HG03159 (cell line): ENCODE data around the gene PHKB.
"Not testable (repeated sequence)": the region's sequence is repeated elsewhere in the genome, so short reads cannot be mapped to it uniquely, and the experiment has no call there.

ENCODE experiments used
- ATAC-seq: cut with Tn5 transposase; IDR thresholded peaks from one replicate; pipeline ENCODE4 v1.9.1; 2021; ENCODE audit warnings: mild to moderate bottlenecking, moderate library complexity; ENCODE audit not compliant: unreplicated experiment

The PHKB gene

DNA sequence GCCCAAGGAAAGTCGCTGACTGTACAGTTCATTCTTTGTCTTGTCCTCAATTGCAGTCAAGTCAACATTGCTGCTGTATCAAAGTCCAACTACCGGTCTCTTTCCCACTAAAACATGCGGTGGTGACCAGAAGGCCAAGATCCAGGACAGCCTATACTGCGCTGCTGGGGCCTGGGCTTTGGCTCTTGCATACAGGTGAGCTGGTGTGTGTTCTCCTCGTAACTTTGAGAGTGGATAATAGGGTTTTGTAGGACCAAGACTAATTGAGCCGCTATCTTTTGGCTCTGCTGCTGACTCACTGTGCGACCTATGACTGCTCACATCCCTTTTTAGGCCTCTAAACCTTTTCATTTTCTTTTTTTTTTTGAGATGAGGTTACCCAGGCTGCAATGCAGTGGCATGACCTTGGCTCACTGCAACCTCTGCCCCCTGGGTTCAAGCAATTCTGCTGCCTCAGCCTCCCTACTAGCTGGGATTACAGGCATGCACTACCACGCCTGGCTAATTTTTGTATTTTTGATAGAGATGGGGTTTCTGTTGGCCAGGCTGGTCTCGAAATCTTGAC, 38.7 kb downstream of the PHKB start:
- ATAC-seq: no peak

DNA sequence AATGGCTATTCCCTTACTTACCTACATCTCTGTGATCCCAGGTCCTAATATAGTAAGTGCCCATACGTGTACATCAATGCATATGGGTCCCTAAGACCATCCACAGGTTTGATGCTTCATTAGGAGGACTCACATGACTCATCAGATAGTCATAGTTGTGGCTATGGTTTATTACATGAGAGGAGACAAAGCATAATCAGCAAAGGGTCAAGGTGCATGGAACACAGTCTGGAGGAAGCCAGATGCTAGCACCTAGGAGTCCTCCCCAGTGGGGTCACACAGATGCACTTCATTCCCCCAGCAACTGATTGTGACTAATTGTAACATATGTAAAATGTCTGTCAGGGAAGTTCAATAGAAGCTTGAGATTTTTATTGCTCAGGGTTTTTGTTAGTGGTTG, 42.8 kb downstream of the PHKB start:
- ATAC-seq: no peak

DNA sequence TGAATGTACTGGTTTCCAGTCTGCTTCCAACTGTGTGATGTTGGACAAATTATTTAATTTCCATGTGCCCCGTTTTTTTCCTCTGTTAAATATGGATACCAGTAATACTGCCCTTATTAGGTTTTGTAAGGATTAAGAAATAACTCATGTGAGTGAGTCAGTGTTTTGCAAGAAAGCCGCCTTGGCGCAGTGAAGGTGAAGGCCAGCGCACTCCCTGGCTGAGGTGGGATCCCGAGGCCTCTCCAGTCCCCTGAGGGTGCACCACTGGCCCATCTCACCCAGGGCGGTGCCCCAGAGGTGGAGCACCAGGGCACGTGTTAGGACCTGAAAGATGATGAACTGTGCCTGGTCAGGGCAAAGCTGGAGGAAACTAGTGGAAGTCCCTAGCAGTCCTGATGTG, 43.5 kb downstream of the PHKB start:
- ATAC-seq: no peak

DNA sequence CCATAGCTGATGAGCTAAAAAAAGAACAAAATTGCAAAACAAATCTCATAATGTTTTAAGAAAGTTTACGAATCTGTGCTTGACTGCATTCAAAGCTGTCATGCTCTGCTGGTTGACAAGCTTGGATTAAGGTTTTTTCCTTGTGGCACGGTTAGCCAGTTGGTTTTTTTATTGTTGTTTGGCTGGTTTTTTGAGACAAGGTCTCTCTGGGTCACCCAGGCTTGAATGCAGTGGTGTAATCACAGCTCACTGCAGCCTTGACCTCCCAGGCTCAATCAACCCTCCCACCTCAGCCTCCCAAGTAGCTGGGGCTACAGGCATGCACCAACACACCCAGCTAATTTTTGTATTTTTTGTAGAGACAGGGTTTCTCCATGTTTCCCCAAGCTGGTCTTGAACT, 45.7 kb downstream of the PHKB start:
- ATAC-seq: no peak

DNA sequence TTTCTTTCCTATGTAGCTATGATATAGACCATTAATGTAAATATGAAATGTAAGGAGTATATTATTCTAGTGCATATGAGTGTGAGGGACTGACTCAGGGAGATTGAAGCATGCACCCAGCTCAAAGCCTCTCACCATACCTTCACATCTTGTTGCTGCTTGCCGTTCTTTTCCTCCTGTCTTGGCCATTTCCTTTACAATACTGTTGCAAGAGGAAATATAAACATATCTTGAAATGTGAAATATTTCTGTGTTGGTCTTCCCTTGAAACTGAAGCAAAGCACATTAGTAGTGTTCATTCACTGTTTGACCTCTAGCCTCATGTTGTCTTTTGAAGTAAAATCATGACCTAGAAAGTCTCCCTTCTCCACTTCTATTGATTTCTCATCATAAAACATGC, 46.6 kb downstream of the PHKB start:
- no peak for ATAC-seq

DNA sequence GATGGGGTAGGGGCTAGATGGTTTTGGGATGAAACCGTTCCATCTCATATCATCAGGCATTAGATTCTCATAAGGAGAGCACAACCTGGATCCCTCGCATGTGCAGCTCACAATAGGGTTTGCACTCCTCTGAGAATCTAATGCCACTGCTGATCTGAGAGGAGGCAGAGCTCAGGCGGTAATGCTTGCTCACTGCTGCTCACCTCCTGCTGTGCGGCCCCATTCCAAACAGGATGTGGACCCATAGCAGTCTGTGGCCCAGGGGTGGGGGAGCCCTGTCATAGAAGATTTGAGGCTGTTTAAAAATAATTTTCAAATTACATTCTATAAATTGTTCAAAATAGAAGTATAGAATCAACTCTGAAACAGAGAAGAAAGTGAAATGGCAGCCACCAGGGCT, 50.8 kb downstream of the PHKB start:
- ATAC-seq: no peak

DNA sequence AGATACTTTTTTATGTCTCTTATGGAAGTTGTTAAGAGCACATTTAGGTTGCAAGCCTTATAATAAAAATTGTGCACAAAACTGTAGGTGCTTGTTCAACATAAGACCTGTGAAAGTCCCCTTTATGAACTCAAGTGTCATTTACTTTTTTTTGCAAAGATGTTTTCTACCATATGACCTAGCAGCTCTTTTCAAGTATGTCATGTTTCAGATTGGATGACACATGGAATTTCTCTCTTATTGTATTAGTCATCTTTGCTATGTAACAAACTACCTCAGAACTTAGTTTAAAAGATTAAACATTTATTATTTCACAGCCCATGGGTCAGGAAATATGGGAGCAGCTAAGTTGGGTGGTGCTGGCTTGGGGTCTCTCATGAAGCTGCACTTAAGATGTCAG, 57.9 kb downstream of the PHKB start:
- no peak for ATAC-seq

DNA sequence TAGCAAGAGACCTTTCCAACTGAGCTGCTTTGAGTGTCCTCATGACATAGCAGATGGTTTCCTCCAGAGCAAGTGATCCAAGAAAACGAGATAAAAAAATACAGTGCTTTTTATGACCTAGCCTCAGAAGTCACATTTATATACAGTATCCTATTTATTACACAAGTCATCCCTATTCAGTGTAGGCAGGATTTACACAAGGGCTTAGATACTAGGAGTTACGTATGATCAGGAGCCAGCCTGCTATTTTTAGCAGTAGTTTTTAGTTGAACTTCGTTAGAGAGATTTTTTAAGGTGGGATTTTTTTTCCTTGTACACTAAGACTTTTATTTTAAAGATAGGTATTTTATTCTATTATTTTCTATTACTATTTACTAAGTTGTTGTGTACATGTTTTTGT, 58.4 kb downstream of the PHKB start:
- no peak for ATAC-seq

DNA sequence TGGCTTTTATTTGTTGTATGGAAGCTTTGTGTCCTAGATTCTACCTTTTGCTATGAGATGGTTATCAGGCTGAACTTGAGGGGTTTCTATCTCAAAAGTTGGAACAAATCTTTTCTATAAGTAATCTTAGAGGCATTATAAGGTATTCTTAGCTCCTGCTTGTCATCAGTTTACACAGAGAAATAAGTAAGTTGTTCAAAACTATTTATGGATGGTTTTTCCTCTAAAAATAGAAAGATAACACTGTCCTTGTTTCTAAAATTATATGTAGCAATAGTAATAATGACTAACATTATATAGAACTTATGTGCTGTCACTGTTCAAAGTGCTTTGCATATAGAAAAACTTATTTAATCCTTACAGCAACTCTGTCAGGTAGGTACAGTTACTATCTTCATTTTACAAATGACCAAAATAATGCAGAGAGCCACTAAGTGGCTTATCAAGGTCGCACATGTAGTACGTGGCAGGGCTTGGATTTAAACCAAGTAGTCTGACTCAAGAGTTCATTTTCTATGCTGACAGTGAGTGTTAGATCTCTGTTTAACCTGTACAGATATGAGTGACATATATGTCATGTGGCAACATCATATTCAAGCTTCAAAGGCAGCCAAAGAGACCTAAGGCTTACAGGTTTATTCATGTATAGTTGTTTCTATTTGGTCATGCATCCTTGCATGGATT, 59.0 kb downstream of the PHKB start:
- ATAC-seq: no peak

DNA sequence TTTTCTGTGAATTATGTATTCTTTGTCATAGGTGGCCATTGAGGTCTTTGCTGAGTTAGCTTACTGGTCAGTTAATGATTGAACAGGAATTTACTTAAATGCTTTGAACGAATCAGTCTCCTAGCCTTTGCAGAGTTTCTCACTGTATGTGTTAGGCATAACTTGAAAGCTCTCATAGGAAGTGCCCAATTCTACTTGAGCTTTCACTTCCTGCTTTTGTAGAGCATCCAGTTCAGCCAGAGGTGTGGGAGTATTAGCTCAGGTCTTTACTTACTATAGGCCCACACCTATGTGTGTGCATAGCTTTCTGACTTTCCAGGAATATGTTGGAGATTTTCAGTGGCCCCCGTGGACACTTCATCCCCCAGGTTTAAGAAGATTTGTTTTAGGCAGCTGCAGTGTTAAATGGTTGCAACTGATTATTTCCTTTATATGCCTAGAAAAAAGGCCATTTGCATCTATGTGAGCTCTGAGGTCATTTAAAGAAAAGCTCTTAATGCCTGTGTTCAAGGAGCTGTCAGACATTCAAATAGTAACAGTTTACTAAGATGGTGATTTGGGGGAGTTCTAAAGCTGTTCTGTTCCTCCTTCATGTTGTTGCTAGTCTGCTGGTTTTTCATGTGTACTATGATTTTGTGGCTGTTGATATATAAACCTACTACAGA, 62.3 kb downstream of the PHKB start:
- ATAC-seq: peak; percentile 100

DNA sequence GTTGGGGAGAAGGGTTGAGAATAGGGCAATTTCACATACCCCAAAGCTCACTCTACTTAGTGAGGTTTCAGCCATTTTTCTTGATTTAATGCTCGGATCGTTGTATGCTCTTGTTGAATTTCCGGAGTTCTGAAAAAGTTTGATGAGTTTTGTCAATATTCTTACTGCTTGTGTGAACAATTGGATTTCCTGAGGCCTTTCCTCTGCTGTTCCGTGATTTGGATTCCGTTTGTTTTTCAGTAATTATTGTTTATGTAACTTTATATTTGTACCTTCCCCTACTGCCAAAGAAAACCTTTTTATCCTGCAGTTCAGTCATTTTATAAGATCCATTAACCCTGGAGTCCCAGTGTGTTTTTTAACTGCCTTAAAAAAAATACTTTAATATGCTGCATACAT, 62.9 kb downstream of the PHKB start:
- ATAC-seq: no peak

DNA sequence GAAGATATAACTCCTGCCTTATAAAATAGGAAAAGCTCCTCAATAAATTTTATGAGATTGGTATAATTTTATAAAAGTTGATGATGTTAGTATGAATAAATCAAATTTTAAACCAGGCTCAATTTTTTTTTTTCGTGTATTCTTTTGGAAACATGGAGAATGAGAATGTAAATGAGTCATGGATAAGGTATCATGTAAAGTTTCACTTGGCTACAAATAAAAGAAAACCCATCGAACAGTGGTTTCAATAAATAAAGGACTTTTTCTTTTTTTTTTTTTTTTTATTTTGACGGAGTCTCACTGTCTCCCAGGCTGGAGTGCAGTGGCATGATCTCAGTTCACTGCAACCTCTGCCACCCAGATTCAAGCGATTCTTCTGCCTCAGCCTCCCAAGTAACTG, 67.3 kb downstream of the PHKB start:
- no peak for ATAC-seq

DNA sequence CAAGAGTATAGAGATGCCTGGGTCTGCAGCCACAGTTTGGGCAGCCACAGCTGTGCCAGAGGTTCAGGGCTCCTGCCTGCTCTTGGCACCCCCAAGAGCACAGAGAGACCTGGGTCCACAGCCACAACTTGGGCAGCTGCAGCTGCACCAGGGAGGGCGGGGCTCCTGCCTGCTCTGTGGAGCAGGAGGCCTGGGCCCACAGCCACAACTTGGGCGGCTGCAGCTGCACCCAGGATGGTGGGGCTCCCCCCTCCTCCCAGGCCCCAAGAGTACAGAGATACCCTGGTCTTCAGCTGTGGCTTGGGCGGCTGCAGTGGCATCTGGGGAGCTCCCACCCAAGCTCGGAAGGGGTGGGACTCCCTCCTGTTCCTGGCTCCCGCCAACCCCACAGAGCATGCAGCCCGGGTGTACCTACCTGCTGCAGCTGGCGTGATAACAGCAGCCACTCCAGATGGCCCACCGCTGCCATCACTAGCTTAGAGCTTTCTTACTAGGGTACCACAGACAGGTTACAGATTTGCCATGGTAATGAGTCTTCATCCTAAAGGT, 72.7 kb downstream of the PHKB start:
- no peak for ATAC-seq

DNA sequence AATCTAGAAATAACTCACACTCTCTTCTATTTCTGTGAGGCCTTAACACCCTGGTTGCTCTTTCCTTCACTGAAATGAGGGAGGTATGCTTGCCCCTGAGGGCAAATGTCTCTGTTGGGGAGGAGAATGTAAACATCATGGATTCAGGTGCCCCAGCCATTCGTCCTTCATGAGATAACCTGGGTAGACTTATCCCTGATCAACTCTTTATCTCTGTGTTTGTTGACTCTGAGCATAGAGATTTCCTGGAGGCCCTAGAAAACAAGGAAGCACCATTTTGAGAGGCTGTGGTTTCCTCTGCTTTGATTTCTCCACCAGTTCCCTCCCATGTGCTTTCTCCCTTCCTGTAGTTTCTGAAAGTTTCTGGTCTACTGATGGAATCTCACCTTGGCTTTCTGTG, 77.3 kb downstream of the PHKB start:
- ATAC-seq: no peak

DNA sequence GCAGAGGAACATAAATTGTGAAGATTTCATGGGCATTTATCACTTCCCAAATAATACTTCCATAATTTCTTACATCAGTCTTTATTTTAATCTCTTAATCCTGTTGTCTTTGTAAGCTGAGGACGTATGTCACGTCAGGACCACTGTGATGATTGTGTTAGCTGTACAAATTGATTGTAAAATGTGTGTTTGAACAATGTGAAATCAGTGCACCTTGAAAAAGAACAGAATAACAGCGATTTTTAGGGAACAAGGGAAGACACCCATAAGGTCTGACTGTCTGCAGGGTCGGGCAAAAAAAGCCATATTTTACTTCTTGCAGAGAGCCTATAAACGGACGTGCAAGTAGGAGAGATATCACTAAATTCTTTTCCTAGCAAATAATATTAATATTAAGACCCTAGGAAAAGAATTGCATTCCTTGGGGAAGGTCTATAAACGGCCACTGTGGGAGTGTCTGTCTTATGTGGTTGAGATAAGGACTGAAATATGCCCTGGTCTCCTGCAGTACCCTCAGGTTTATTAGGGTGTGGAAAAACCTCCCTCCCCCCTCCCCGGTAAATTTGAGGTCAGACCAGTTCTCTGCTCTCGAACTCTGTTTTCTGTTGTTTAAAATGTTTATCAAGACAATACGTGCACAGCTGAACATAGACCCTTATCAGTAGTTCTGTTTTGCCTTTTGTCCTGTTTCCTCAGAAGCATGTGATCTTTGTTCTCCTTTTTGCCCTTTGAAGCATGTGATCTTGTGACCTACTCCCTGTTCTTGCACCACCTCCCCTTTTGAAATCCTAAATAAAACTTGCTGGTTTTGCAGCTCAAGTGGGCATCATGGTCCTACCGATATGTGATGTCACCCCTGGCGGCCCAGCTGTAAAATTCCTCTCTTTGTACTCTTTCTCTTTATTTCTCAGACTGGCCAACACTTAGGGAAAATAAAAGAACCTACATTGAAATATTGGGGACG, 78.9 kb downstream of the PHKB start:
- ATAC-seq: not testable (repeated sequence)

DNA sequence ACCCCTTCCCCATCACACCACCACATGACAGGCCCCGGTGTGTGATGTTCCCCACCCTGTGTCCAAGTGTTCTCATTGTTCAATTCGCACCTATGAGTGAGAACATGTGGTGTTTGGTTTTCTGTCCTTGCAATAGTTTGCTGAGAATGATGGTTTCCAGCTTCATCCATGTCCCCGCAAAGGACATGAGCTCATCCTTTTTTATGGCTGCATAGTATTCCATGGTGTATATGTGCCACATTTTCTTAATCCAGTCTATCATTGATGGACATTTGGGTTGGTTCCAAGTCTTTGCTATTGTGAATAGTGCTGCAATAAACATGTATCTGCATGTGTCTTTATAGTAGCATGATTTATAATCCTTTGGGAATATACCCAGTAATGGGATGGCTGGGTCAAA, 80.0 kb downstream of the PHKB start:
- ATAC-seq: not testable (repeated sequence)

DNA sequence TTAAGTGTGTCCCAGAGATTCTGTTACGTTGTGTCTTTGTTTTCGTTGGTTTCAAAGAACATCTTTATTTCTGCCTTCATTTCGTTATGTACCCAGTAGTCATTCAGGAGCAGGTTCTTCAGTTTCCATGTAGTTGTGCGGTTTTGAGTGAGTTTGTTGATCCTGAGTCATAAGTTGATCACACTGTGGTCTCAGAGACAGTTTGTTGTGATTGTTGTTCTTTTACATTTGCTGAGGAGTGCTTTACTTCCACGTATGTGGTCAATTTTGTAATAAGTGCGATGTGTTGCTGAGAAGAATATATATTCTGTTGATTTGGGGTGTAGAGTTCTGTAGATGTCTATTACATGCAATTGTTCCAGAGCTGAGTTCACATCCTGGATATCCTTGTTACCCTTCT, 83.1 kb downstream of the PHKB start:
- ATAC-seq: not testable (repeated sequence)

DNA sequence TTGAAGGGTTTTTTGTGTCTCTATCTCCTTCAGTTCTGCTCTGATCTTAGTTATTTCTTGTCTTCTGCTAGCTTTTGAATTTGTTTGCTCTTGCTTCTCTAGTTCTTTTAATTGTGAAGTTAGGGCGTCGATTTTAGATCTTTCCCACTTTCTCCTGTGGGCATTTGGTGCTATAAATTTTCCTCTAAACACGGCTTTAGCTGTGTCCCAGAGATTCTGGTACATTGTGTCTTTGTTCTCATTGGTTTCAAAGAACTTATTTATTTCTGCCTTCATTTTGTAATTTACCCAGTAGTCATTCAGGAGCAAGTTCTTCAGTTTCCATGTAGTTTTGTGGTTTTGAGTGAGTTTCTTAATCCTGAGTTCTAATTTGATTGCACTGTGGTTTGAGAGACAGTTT, 90.1 kb downstream of the PHKB start:
- ATAC-seq: not testable (repeated sequence)

DNA sequence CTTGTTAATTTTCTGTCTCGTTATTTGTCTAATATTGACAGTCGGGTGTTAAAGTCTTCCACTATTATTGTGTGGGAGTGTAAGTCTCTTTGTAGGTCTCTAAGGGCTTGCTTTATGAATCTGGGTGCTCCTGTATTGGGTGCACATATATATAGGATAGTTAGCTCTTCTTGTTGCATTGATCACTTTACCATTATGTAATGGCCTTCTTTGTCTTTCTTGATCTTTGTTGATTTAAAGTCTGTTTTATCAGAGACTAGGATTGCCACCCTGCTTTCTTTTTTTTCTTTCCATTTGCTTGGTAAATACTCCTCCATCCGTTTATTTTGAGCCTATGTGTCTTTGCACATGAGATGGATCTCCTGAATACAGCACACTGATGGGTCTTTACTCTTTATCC, 90.6 kb downstream of the PHKB start:
- not testable (repeated sequence) for ATAC-seq

DNA sequence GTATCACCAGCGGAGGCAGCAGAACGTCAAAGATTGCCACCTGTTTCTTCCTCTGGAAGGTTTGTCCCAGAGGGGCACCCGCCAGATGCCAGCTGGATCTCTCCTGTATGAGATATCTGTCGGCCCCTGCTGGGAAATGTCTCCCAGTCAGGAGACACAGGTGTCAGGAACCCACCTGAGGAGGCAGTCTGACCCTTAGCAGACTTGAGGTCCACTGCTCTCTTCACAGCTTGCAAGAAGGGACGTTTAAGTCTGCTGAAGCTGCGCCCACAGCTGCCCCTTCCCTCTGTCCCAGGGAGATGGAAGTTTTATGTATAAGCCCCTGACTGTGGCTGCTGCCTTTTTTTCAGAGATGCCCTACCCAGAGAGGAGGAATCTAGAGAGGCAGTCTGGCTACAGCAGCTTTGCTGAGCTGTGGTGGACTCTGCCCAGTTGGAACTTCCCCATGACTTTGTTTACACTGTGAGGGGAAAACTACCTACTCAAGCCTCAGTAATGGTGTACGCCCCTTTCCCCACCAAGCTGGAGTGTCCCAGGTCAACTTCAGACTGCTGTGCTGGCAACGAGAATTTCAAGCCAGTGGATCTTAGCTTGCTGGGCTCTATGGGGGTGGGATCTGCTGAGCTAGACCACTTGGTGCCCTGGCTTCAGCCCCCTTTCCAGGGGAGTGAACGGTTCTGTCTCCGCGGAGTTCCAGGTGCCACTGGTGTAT, 92.9 kb downstream of the PHKB start:
- no peak for ATAC-seq
